Measurements from ENCODE around the gene GVQW3. TPM values are rescaled to one million over a fixed set of nuclear protein-coding genes. Genes with fewer than 3 reads are reported as not detected.

GVQW3 gene
- 2.9 and 3.3 TPM in 2 replicates for total RNA-seq

GRCh38 chr11:76380977-76381719, at the start of gene GVQW3, which contains the start of gene THAP12:
GVQW3 (plus strand) TSS chr11:76381323; CDS start chr11:76381829, 506 bp downstream.
THAP12 (minus strand) TSS chr11:76381132; CDS start chr11:76380836, 296 bp downstream.

GRCh38 chr11:76444384-76445120, 63.4 kb downstream of the GVQW3 start, which contains the start of gene EMSY:
EMSY (plus strand) TSS chr11:76445018; CDS start chr11:76446939, 1,921 bp downstream.

Small RNA genes within 50 kb of the gene (small RNA-seq; reads per million reads assigned to genes)
- gene RF00019, result not detected

Other genes starting within 250 kb of the GVQW3 start
- gene WNT11, start 174.8 kb upstream of the GVQW3 start, total RNA-seq, result 0.59 and 1.1 TPM in 2 replicates
- 40.4 and 61.6 TPM in 2 replicates for gene THAP12, start 191 bp upstream of the GVQW3 start, total RNA-seq
- gene EMSY, start 63.7 kb downstream of the GVQW3 start, total RNA-seq, result 16.5 and 21.1 TPM in 2 replicates

All from subcutaneous preadipocyte (primary cell).